C4-2B (cell line): Measurements from ENCODE around the gene POU2F1.

Source experiments
- H3K27ac ChIP-seq: fragments of 450-650 bp; 2 replicates; pipeline ENCODE4 v1.5.1; 2017
- CTCF ChIP-seq: fragments of 450-650 bp; conservative IDR thresholded peaks from 2 replicates; pipeline ENCODE4 v1.5.1; 2017; ENCODE audit warnings: mild to moderate bottlenecking
- ZFX ChIP-seq: fragments of 450-650 bp; IDR thresholded peaks from 2 replicates; pipeline ENCODE4 v1.6.1; 2017

Gene POU2F1

GRCh38 chr1:167227934-167228378, 7.3 kb downstream of the POU2F1 start:
- TF ChIP-seq ZFX (no peak), CTCF (no peak)
- no peak overlapping the region for H3K27ac ChIP-seq

- H3K27ac ChIP-seq, result no peak overlapping the region; the same call in 1 of the 2 replicates
- TF ChIP-seq CTCF (no peak), ZFX (no peak)
Observed at GRCh38 chr1:167229719-167230385, 9.2 kb downstream of the POU2F1 start.

- H3K27ac ChIP-seq, result no peak overlapping the region
- no peak for TF ChIP-seq CTCF
- TF ChIP-seq ZFX, result no peak
Observed at GRCh38 chr1:167230437-167230836, 9.8 kb downstream of the POU2F1 start.

GRCh38 chr1:167231873-167232450, 11.3 kb downstream of the POU2F1 start:
- H3K27ac ChIP-seq, result no peak overlapping the region
- TF ChIP-seq ZFX (no peak), CTCF (no peak)

- no peak overlapping the region for H3K27ac ChIP-seq
- TF ChIP-seq ZFX, result no peak
- TF ChIP-seq CTCF, result no peak
Observed at GRCh38 chr1:167232801-167233200, 12.1 kb downstream of the POU2F1 start.

GRCh38 chr1:167233373-167233772, 12.7 kb downstream of the POU2F1 start:
- H3K27ac ChIP-seq, result no peak overlapping the region
- no peak for TF ChIP-seq ZFX
- TF ChIP-seq CTCF, result no peak

- no peak for TF ChIP-seq CTCF
- no peak for TF ChIP-seq ZFX
- H3K27ac ChIP-seq, result no peak overlapping the region
Observed at GRCh38 chr1:167237000-167237399, 16.3 kb downstream of the POU2F1 start.
